ENCODE measurements around the gene PLOD3.

Gene PLOD3

GRCh38 chr7:101164071-101164840, 53.1 kb downstream of the PLOD3 start:
- peak; percentile 52 for DNase-seq (ENCODE audit: low read depth)

GRCh38 chr7:101163279-101164070, 53.9 kb downstream of the PLOD3 start:
- DNase-seq (ENCODE audit: low read depth) = no peak

GRCh38 chr7:101162551-101163278, 54.7 kb downstream of the PLOD3 start:
- DNase-seq (ENCODE audit: low read depth) = peak; percentile 40

GRCh38 chr7:101161692-101162471, 55.5 kb downstream of the PLOD3 start:
- DNase-seq (ENCODE audit: low read depth) = no peak

- no peak for DNase-seq (ENCODE audit: low read depth)
Observed at GRCh38 chr7:101160910-101161309, 56.5 kb downstream of the PLOD3 start.

- DNase-seq (ENCODE audit: low read depth) = peak; percentile 58
Observed at GRCh38 chr7:101159696-101160674, 57.4 kb downstream of the PLOD3 start.

- no peak for DNase-seq (ENCODE audit: low read depth)
Observed at GRCh38 chr7:101156866-101157589, 60.4 kb downstream of the PLOD3 start.

GRCh38 chr7:101156277-101156676, 61.1 kb downstream of the PLOD3 start:
- DNase-seq (ENCODE audit: low read depth) = no peak
